Measurements from ENCODE around the gene B2M. TPM values are rescaled to one million over a fixed set of nuclear protein-coding genes. Genes with fewer than 3 reads are reported as not detected.

Gene B2M
- total and polyA plus RNA-seq, 3 donors from 2014 or later: 439 to 2,068 (median 1,401) TPM

GRCh38 chr15:44728576-44729407 is 17.5 kb downstream of the B2M start:
- WGBS, 2 donors: 0 to 1% methylated on average over 35 to 36 of the region's 36 CpGs
- Histone ChIP-seq H3K27ac (peak overlapping the region; percentile 97 to 99), H3K4me1 (peaks cover 4% of the 10 kb centered on the region), H3K4me3 (peak overlapping the region; percentile 79 to 86), H3K9me3 (no peaks in the 10 kb centered on the region), H3K27me3 (no peaks in the 10 kb centered on the region), H3K36me3 (ENCODE audit: low read depth, missing control alignments) (no peaks in the 10 kb centered on the region)
- TF ChIP-seq POLR2A (IDR thresholded peaks at IDR 0.05): peak; percentile 64
- no peak for TF ChIP-seq CTCF (IDR thresholded peaks at IDR 0.05)
- intact Hi-C loops (cut with DNase I; ENCODE audit: low total_unique reads): no loop called here
- DNase-seq: peak; percentile 97

GRCh38 chr15:44729408-44730127 is 18.3 kb downstream of the B2M start:
- intact Hi-C loops (cut with DNase I; ENCODE audit: low total_unique reads): no loop called here
- H3K27me3 ChIP-seq: no peaks in the 10 kb centered on the region
- TF ChIP-seq POLR2A (IDR thresholded peaks at IDR 0.05) (no peak), CTCF (IDR thresholded peaks at IDR 0.05) (no peak)
- peak overlapping the region; percentile 79 to 86 for H3K4me3 ChIP-seq
- H3K9me3 ChIP-seq: no peaks in the 10 kb centered on the region
- peaks cover 4% of the 10 kb centered on the region for H3K4me1 ChIP-seq
- H3K27ac ChIP-seq: peak overlapping the region; percentile 97 to 99
- 4 to 6% methylated on average over 21 of the region's 21 CpGs for WGBS, 2 donors
- DNase-seq: peak; percentile 42
- no peaks in the 10 kb centered on the region for H3K36me3 ChIP-seq (ENCODE audit: low read depth, missing control alignments)

GRCh38 chr15:44734839-44735481 is 23.6 kb downstream of the B2M start:
- intact Hi-C loops (cut with DNase I; ENCODE audit: low total_unique reads): loop anchor here (5.0 kb wide), 1 partner anchor 73 kb away; the partner anchor contains the start of gene SPG11
- Histone ChIP-seq H3K9me3 (no peaks in the 10 kb centered on the region), H3K27me3 (no peaks in the 10 kb centered on the region), H3K36me3 (ENCODE audit: low read depth, missing control alignments) (no peaks in the 10 kb centered on the region), H3K4me3 (no peak overlapping the region), H3K4me1 (peaks cover 9% of the 10 kb centered on the region), H3K27ac (no peak overlapping the region)
- TF ChIP-seq CTCF (IDR thresholded peaks at IDR 0.05) (no peak), POLR2A (IDR thresholded peaks at IDR 0.05) (no peak)
- 77 to 78% methylated on average over 2 of the region's 2 CpGs for WGBS, 2 donors
- no peak for DNase-seq

- Histone ChIP-seq H3K4me1 (peaks cover 5% of the 10 kb centered on the region), H3K36me3 (ENCODE audit: low read depth, missing control alignments) (no peaks in the 10 kb centered on the region), H3K9me3 (no peaks in the 10 kb centered on the region), H3K4me3 (no peak overlapping the region), H3K27me3 (no peaks in the 10 kb centered on the region), H3K27ac (peak overlapping the region in 1 of 2 donors; percentile 20)
- WGBS, 2 donors: 64 to 65% methylated on average over 8 of the region's 8 CpGs
- TF ChIP-seq POLR2A (IDR thresholded peaks at IDR 0.05) (no peak), CTCF (IDR thresholded peaks at IDR 0.05) (no peak)
- DNase-seq: no peak
- intact Hi-C loops (cut with DNase I; ENCODE audit: low total_unique reads): loop anchor here (5.0 kb wide), 1 partner anchor 73 kb away; the partner anchor contains the start of gene SPG11
Observed at GRCh38 chr15:44735482-44736180, 24.3 kb downstream of the B2M start.
